ENCODE measurements around the gene GNMT. TPM values are rescaled to one million over a fixed set of nuclear protein-coding genes. Genes with fewer than 3 reads are reported as not detected.
A peak's percentile ranks its signal among the peaks of the same experiment; 100 is the strongest.

The GNMT gene
- total and polyA plus RNA-seq, 9 of the 15 experiments (the other 6 are each of a cell fraction or from before 2014, with no cell fraction given), result 0.11 to 0.29 (median 0.15) TPM; not detected in 6

- TF ChIP-seq, protein P1, sequence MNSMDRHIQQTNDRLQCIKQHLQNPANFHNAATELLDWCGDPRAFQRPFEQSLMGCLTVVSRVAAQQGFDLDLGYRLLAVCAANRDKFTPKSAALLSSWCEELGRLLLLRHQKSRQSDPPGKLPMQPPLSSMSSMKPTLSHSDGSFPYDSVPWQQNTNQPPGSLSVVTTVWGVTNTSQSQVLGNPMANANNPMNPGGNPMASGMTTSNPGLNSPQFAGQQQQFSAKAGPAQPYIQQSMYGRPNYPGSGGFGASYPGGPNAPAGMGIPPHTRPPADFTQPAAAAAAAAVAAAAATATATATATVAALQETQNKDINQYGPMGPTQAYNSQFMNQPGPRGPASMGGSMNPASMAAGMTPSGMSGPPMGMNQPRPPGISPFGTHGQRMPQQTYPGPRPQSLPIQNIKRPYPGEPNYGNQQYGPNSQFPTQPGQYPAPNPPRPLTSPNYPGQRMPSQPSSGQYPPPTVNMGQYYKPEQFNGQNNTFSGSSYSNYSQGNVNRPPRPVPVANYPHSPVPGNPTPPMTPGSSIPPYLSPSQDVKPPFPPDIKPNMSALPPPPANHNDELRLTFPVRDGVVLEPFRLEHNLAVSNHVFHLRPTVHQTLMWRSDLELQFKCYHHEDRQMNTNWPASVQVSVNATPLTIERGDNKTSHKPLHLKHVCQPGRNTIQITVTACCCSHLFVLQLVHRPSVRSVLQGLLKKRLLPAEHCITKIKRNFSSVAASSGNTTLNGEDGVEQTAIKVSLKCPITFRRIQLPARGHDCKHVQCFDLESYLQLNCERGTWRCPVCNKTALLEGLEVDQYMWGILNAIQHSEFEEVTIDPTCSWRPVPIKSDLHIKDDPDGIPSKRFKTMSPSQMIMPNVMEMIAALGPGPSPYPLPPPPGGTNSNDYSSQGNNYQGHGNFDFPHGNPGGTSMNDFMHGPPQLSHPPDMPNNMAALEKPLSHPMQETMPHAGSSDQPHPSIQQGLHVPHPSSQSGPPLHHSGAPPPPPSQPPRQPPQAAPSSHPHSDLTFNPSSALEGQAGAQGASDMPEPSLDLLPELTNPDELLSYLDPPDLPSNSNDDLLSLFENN (IDR thresholded peaks at IDR 0.05; ENCODE audit: low read depth in 2 of 2, low read length in 2 of 2), result no peak
- TF ChIP-seq RFX5 (IDR thresholded peaks at IDR 0.05; ENCODE audit: low read depth, low read length) (peak; percentile 99), ETS2 (tag; IDR thresholded peaks at IDR 0.05; ENCODE audit: borderline replicate concordance, poor library complexity, severe bottlenecking) (no peak), POLR2A (conservative IDR thresholded peaks at IDR 0.05) (peak; percentile 90), KDM4B (IDR thresholded peaks at IDR 0.05; ENCODE audit: borderline replicate concordance in 2 of 2, low read depth in 1 of 2) (no peak), NR2C1 (IDR thresholded peaks at IDR 0.05) (no peak), NR2C1 (tag; IDR thresholded peaks at IDR 0.05) (no peak), ZBTB17 (CRISPR knock-in tag; IDR thresholded peaks at IDR 0.05) (0 out of 2 replicates have a peak, but pooled peaks have one; percentile 44), GTF2A2 (tag; IDR thresholded peaks at IDR 0.05) (no peak), ZBED1 (IDR thresholded peaks at IDR 0.05) (peak; percentile 16; the same call in 1 of the 2 replicates), ZNF57 (CRISPR knock-in tag; IDR thresholded peaks at IDR 0.05) (no peak), RBM17 (IDR thresholded peaks at IDR 0.05; ENCODE audit: borderline replicate concordance, low read depth, low read length) (no peak), RBBP5 (IDR thresholded peaks at IDR 0.05; ENCODE audit: borderline replicate concordance, insufficient read depth, low read length, poor library complexity, severe bottlenecking) (peak; percentile 81), FOS (IDR thresholded peaks at IDR 0.05; ENCODE audit: extremely low read depth, insufficient read length) (peak; percentile 91), POLR2G (IDR thresholded peaks at IDR 0.05; ENCODE audit: low read depth, low read length) (peak; percentile 88), MAFG (tag; conservative IDR thresholded peaks at IDR 0.05) (no peak), CBFA2T3 (IDR thresholded peaks at IDR 0.05) (no peak), ZKSCAN8 (CRISPR knock-in tag; IDR thresholded peaks at IDR 0.05) (no peak), POLR2H (tag; IDR thresholded peaks at IDR 0.05; ENCODE audit: low read depth) (peak; percentile 79), MTF1 (CRISPR knock-in tag; IDR thresholded peaks at IDR 0.05; ENCODE audit: borderline replicate concordance) (no peak), ZC3H8 (IDR thresholded peaks at IDR 0.05) (no peak), SAFB2 (IDR thresholded peaks at IDR 0.05; ENCODE audit: borderline replicate concordance, low read depth, low read length, severe bottlenecking) (no peak)
- TF ChIP-seq, protein P2, sequence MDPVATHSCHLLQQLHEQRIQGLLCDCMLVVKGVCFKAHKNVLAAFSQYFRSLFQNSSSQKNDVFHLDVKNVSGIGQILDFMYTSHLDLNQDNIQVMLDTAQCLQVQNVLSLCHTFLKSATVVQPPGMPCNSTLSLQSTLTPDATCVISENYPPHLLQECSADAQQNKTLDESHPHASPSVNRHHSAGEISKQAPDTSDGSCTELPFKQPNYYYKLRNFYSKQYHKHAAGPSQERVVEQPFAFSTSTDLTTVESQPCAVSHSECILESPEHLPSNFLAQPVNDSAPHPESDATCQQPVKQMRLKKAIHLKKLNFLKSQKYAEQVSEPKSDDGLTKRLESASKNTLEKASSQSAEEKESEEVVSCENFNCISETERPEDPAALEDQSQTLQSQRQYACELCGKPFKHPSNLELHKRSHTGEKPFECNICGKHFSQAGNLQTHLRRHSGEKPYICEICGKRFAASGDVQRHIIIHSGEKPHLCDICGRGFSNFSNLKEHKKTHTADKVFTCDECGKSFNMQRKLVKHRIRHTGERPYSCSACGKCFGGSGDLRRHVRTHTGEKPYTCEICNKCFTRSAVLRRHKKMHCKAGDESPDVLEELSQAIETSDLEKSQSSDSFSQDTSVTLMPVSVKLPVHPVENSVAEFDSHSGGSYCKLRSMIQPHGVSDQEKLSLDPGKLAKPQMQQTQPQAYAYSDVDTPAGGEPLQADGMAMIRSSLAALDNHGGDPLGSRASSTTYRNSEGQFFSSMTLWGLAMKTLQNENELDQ (CRISPR knock-in tag; IDR thresholded peaks at IDR 0.05; ENCODE audit: borderline replicate concordance), result no peak
Measured at GRCh38 chr6:42984001-42984923, 23.7 kb downstream of the GNMT start, which contains the start of gene PPP2R5D (continued).

Data from K562 (cell line).